ENCODE measurements around the gene CHAF1A.

- no peak for TF ChIP-seq POLR2A (IDR thresholded peaks at IDR 0.05; ENCODE audit: low read depth, low read length)
- TF ChIP-seq POLR2AphosphoS5 (IDR thresholded peaks at IDR 0.05; ENCODE audit: low read depth, low read length) = no peak
- no peak for TF ChIP-seq TAF1 (IDR thresholded peaks at IDR 0.05; ENCODE audit: borderline replicate concordance, low read depth, low read length)
Observed at GRCh38 chr19:4425537-4425936, 23.1 kb downstream of the CHAF1A start.

Measured in GM12892 (cell line).